BJ (cell line): ENCODE measurements around the gene PAM. TPM values are rescaled to one million over a fixed set of nuclear protein-coding genes. Genes with fewer than 3 reads are reported as not detected.

ENCODE experiments used
- CTCF ChIA-PET: fragments of 350-600 bp; formaldehyde crosslinking; extraction: SDS; loops from one replicate; lab custom pipeline; 2021; ENCODE audit warnings: antibody characterized with exemption, inconsistent platforms; lab: Yijun Ruan, JAX
- POLR2A ChIA-PET: fragments of 300-600 bp; sonication (Branson Sonifier 250); formaldehyde crosslinking; extraction: SDS; loops from one replicate; lab custom pipeline; 2021; ENCODE audit warnings: antibody characterized with exemption; lab: Charles Lee
- DNase-seq: peaks from one replicate; pipeline ENCODE4 v3.0.0-alpha.2; 2011; ENCODE audit warnings: low read depth
- H3K27me3 ChIP-seq: 2 replicates; pipeline ENCODE4 v1.6.0; 2011; ENCODE audit warnings: low read length; ENCODE audit not compliant: control insufficient read depth, insufficient read depth
- H3K36me3 ChIP-seq: 2 replicates; pipeline ENCODE4 v1.5.1; 2011; ENCODE audit warnings: low read length; ENCODE audit not compliant: control insufficient read depth, insufficient read depth
- H3K4me3 ChIP-seq: 2 replicates; pipeline ENCODE4 v1.5.1; 2011; ENCODE audit warnings: low read depth, mild to moderate bottlenecking, control low read depth, low read length
- CTCF ChIP-seq: IDR thresholded peaks from 2 replicates; pipeline ENCODE4 v1.5.1; 2011; ENCODE audit warnings: low read depth, mild to moderate bottlenecking, control low read depth, inconsistent platforms, low read length, moderate library complexity; ENCODE audit not compliant: insufficient read depth
- polyA plus RNA-seq: library from polyadenylated mRNA; depleted of rRNA; stranded (reverse); fragments of >200 nt; gene quantifications from 2 replicates; pipeline ENCODE4 v1.2.3, GENCODE V29; 2011

Gene PAM
- polyA plus RNA-seq, 1 experiment = 256 TPM

- TF ChIP-seq CTCF = no peak
- ChIA-PET CTCF (no interaction called here), POLR2A (no interaction called here)
- DNase-seq = no peak
- no peak overlapping the region for H3K4me3 ChIP-seq
- H3K36me3 ChIP-seq = peaks cover 5% of the 10 kb centered on the region; the same call in 1 of the 2 replicates
- no peaks in the 10 kb centered on the region for H3K27me3 ChIP-seq
Observed at GRCh38 chr5:103006921-103007320, 251.8 kb downstream of the PAM start.

GRCh38 chr5:103010168-103010567 lies 255.1 kb downstream of the PAM start:
- no peak for DNase-seq
- no peak for TF ChIP-seq CTCF
- H3K27me3 ChIP-seq = no peaks in the 10 kb centered on the region
- CTCF ChIA-PET = no interaction called here
- POLR2A ChIA-PET = no interaction called here
- H3K36me3 ChIP-seq = peaks cover 5% of the 10 kb centered on the region; the same call in 1 of the 2 replicates
- H3K4me3 ChIP-seq = no peak overlapping the region

- Histone ChIP-seq H3K36me3 (peaks cover 4% of the 10 kb centered on the region), H3K27me3 (no peaks in the 10 kb centered on the region), H3K4me3 (no peak overlapping the region)
- no peak for DNase-seq
- no peak for TF ChIP-seq CTCF
- ChIA-PET POLR2A (no interaction called here), CTCF (interaction anchor here (0.6 kb wide), 1 partner anchor 19 kb away, joined by 3 read pairs; no protein-coding TSS in a partner anchor)
Observed at GRCh38 chr5:103013933-103014552, 258.9 kb downstream of the PAM start.

- Histone ChIP-seq H3K27me3 (no peaks in the 10 kb centered on the region), H3K36me3 (peaks cover 4% of the 10 kb centered on the region), H3K4me3 (no peak overlapping the region)
- no peak for TF ChIP-seq CTCF
- DNase-seq = no peak
- POLR2A ChIA-PET = interaction anchor here (0.6 kb wide), 1 partner anchor 244 kb away, joined by 6 read pairs; the partner anchor contains the start of gene MACIR
- CTCF ChIA-PET = interaction anchor here (1.0 to 1.3 kb wide), 2 partner anchors 18 to 333 kb away, joined by 3 read pairs; no protein-coding TSS in a partner anchor
Observed at GRCh38 chr5:103014983-103015382, 259.9 kb downstream of the PAM start.

- ChIA-PET CTCF (no interaction called here), POLR2A (no interaction called here)
- Histone ChIP-seq H3K27me3 (no peaks in the 10 kb centered on the region), H3K36me3 (peaks cover 2% of the 10 kb centered on the region), H3K4me3 (no peak overlapping the region)
- DNase-seq = no peak
- TF ChIP-seq CTCF = no peak
Observed at GRCh38 chr5:103016167-103016566, 261.1 kb downstream of the PAM start.
